ENCODE measurements around the gene GTPBP2. TPM values are rescaled to one million over a fixed set of nuclear protein-coding genes. Genes with fewer than 3 reads are reported as not detected.
"Not testable (repeated sequence)": the region's sequence is repeated elsewhere in the genome, so short reads cannot be mapped to it uniquely, and the experiment has no call there.

GTPBP2 gene
- polyA plus RNA-seq, 1 donor (not counting 4 experiments of a cell fraction or from before 2014, with no cell fraction given): 59.5 TPM

DNA sequence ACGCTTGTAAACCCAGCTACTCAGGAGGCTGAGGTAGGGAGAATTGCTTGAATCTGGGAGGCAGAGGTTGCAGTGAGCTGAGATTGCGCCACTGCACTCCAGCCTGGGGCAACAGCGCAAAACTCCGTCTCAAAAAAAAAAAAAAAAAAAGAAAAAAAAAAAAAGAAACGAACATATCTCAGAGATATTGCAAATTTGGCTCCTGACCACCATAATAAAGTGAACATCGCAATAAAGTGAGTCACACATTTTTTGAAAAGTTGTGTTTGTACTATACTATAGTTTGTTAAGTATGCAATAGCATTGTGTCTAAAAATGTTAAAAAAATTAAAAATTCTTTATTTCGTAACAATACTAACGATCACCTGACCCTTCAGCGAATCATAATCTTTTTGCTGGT, 29.1 kb upstream of the GTPBP2 start:
- Histone ChIP-seq H3K4me2 (ENCODE audit: control insufficient read depth, extremely low read depth, insufficient read depth, low read depth, low read length) (no peak overlapping the region), H3K27me3 (ENCODE audit: control insufficient read depth, extremely low read depth, insufficient read depth, low read length) (no peaks in the 10 kb centered on the region), H3K9me1 (ENCODE audit: control insufficient read depth, extremely low read depth, insufficient read depth, low read length) (no peaks in the 10 kb centered on the region), H3K79me2 (ENCODE audit: control insufficient read depth, insufficient read depth, low read length) (no peaks in the 10 kb centered on the region), H3K27ac (ENCODE audit: control insufficient read depth, insufficient read depth, low read length) (no peak overlapping the region), H4K20me1 (ENCODE audit: control insufficient read depth, extremely low read depth, insufficient read depth, low read length) (no peaks in the 10 kb centered on the region), H3K9ac (ENCODE audit: control insufficient read depth, extremely low read depth, insufficient read depth, low read length) (no peak overlapping the region), H2AFZ (ENCODE audit: control insufficient read depth, low read length) (no peak overlapping the region), H3K36me3 (ENCODE audit: control insufficient read depth in 2 of 2, extremely low read depth in 1 of 2, insufficient read depth in 2 of 2, low read length in 2 of 2) (no peaks in the 10 kb centered on the region), H3K4me3 (ENCODE audit: control insufficient read depth in 2 of 3, extremely low read depth in 1 of 3, insufficient read depth in 2 of 3, low read depth in 1 of 3, low read length in 3 of 3) (no peak overlapping the region), H3K4me1 (ENCODE audit: control insufficient read depth, extremely low read depth, insufficient read depth, low read length) (no peaks in the 10 kb centered on the region), H3K9me3 (ENCODE audit: control insufficient read depth, low read depth, low read length) (no peaks in the 10 kb centered on the region)
- FAIRE-seq: no peak
- TF ChIP-seq EZH2 (IDR thresholded peaks at IDR 0.05; ENCODE audit: low read length): no peak
- no peak for TF ChIP-seq CTCF (optimal IDR thresholded peaks at IDR 0.05 in 1 of 3, IDR thresholded peaks at IDR 0.05 in 1 of 3, conservative IDR thresholded peaks at IDR 0.05 in 1 of 3; ENCODE audit: extremely low read depth in 1 of 3, insufficient read depth in 2 of 3, low read length in 3 of 3)
- dilution Hi-C loops (cut with MboI; ENCODE audit: extremely low pct_ligation_motif_present, low sequenced_read_pairs): no loop called here
- no peak for DNase-seq (ENCODE audit: low read depth, low spot score)

- Histone ChIP-seq H3K36me3 (ENCODE audit: control insufficient read depth in 2 of 2, extremely low read depth in 1 of 2, insufficient read depth in 2 of 2, low read length in 2 of 2) (no peaks in the 10 kb centered on the region), H3K79me2 (ENCODE audit: control insufficient read depth, insufficient read depth, low read length) (no peaks in the 10 kb centered on the region), H3K4me3 (ENCODE audit: control insufficient read depth in 2 of 3, extremely low read depth in 1 of 3, insufficient read depth in 2 of 3, low read depth in 1 of 3, low read length in 3 of 3) (no peak overlapping the region), H3K9me3 (ENCODE audit: control insufficient read depth, low read depth, low read length) (no peaks in the 10 kb centered on the region), H3K27ac (ENCODE audit: control insufficient read depth, insufficient read depth, low read length) (no peak overlapping the region), H3K27me3 (ENCODE audit: control insufficient read depth, extremely low read depth, insufficient read depth, low read length) (no peaks in the 10 kb centered on the region), H3K4me1 (ENCODE audit: control insufficient read depth, extremely low read depth, insufficient read depth, low read length) (no peaks in the 10 kb centered on the region), H3K9me1 (ENCODE audit: control insufficient read depth, extremely low read depth, insufficient read depth, low read length) (no peaks in the 10 kb centered on the region), H3K4me2 (ENCODE audit: control insufficient read depth, extremely low read depth, insufficient read depth, low read depth, low read length) (no peak overlapping the region), H3K9ac (ENCODE audit: control insufficient read depth, extremely low read depth, insufficient read depth, low read length) (no peak overlapping the region), H2AFZ (ENCODE audit: control insufficient read depth, low read length) (no peak overlapping the region), H4K20me1 (ENCODE audit: control insufficient read depth, extremely low read depth, insufficient read depth, low read length) (no peaks in the 10 kb centered on the region)
- dilution Hi-C loops (cut with MboI; ENCODE audit: extremely low pct_ligation_motif_present, low sequenced_read_pairs): no loop called here
- DNase-seq (ENCODE audit: low read depth, low spot score): no peak
- FAIRE-seq: no peak
- TF ChIP-seq EZH2 (IDR thresholded peaks at IDR 0.05; ENCODE audit: low read length) (no peak), CTCF (optimal IDR thresholded peaks at IDR 0.05 in 1 of 3, IDR thresholded peaks at IDR 0.05 in 1 of 3, conservative IDR thresholded peaks at IDR 0.05 in 1 of 3; ENCODE audit: extremely low read depth in 1 of 3, insufficient read depth in 2 of 3, low read length in 3 of 3) (no peak)
Measured at GRCh38 chr6:43657221-43657802, 28.2 kb upstream of the GTPBP2 start.

- H3K9me1 ChIP-seq (ENCODE audit: control insufficient read depth, extremely low read depth, insufficient read depth, low read length); H3K4me1 ChIP-seq (ENCODE audit: control insufficient read depth, extremely low read depth, insufficient read depth, low read length); H3K36me3 ChIP-seq (ENCODE audit: control insufficient read depth in 2 of 2, extremely low read depth in 1 of 2, insufficient read depth in 2 of 2, low read length in 2 of 2); H3K9me3 ChIP-seq (ENCODE audit: control insufficient read depth, low read depth, low read length); H3K79me2 ChIP-seq (ENCODE audit: control insufficient read depth, insufficient read depth, low read length); H3K9ac ChIP-seq (ENCODE audit: control insufficient read depth, extremely low read depth, insufficient read depth, low read length); H3K4me2 ChIP-seq (ENCODE audit: control insufficient read depth, extremely low read depth, insufficient read depth, low read depth, low read length); H3K4me3 ChIP-seq (ENCODE audit: control insufficient read depth in 2 of 3, extremely low read depth in 1 of 3, insufficient read depth in 2 of 3, low read depth in 1 of 3, low read length in 3 of 3); H2AFZ ChIP-seq (ENCODE audit: control insufficient read depth, low read length); dilution Hi-C loops (cut with MboI; ENCODE audit: extremely low pct_ligation_motif_present, low sequenced_read_pairs); H3K27me3 ChIP-seq (ENCODE audit: control insufficient read depth, extremely low read depth, insufficient read depth, low read length); FAIRE-seq; H4K20me1 ChIP-seq (ENCODE audit: control insufficient read depth, extremely low read depth, insufficient read depth, low read length); DNase-seq (ENCODE audit: low read depth, low spot score); H3K27ac ChIP-seq (ENCODE audit: control insufficient read depth, insufficient read depth, low read length): not testable (repeated sequence)
Measured at GRCh38 chr6:43652822-43653221, 23.8 kb upstream of the GTPBP2 start.

All from keratinocyte (primary cell).